Right lobe of liver (tissue), 6 donors: ENCODE measurements around the gene CABS1. TPM values are rescaled to one million over a fixed set of nuclear protein-coding genes. Genes with fewer than 3 reads are reported as not detected.

Experiments used
- ATAC-seq, 4 donors: fragments of 200-7000 bp; cut with Tn5 transposase; one replicate each; pipeline ENCODE4 v1.9.1; 2020; ENCODE audit warnings: mild to moderate bottlenecking in 4 of 4, moderate library complexity in 4 of 4
- DNase-seq, 3 donors: peaks; one replicate each; pipeline ENCODE4 v3.0.0-alpha.2; 2020
- H3K27ac ChIP-seq, 3 donors: fragments of 200-600 bp; one replicate each; pipeline ENCODE4 v1.8.0; 2022
- H3K27me3 ChIP-seq, 2 donors: fragments of 200-600 bp; one replicate each; pipeline ENCODE4 v1.8.0; 2022
- H3K36me3 ChIP-seq, 4 donors: fragments of 200-600 bp; sonication (generic) in 1 of 4; one replicate each; pipeline versions ENCODE4 v1.5.1 to v1.8.0; 2017 to 2022; ENCODE audit warnings: control low read depth in 1 of 4
- H3K4me1 ChIP-seq, 4 donors: fragments of 200-600 bp; sonication (generic) in 1 of 4; one replicate each; pipeline versions ENCODE4 v1.5.1 to v1.8.0; 2017 to 2022; ENCODE audit warnings: control low read depth in 1 of 4
- H3K4me3 ChIP-seq, 3 donors: fragments of 200-600 bp; one replicate each; pipeline ENCODE4 v1.8.0; 2022
- H3K9me3 ChIP-seq, 4 donors: fragments of 200-600 bp; sonication (generic) in 1 of 4; one replicate each; pipeline versions ENCODE4 v1.5.1 to v1.8.0; 2017 to 2022; ENCODE audit warnings: control low read depth in 1 of 4
- POLR2A ChIP-seq: fragments of 450-650 bp; IDR thresholded peaks from one replicate; pipeline ENCODE4 v1.6.1; 2017; ENCODE audit warnings: antibody characterized with exemption, mild to moderate bottlenecking
- WGBS: methylation state at CpG from one replicate; pipeline ENCODE4 v1.1.6; 2018; ENCODE audit warnings: low coverage, low lambda C conversion rate; ENCODE audit not compliant: insufficient coverage; ENCODE audit errors: missing lambda C conversion rate; 5-methylcytosine and 5-hydroxymethylcytosine counted together
- intact Hi-C, 2 donors: fragments of 100-400 bp; cut with DNase I; formaldehyde crosslinking; loops; one replicate each; pipeline versions ENCODE4 v1.11.2 to v1.14.1; 2022
- total RNA-seq, 6 experiments: library from RNA; depleted of rRNA in 2 of 6; stranded (reverse); fragments of >200 nt in 2 of 6; fragmentation: NEBNext Ultra II Directional in 3 of 6; extraction: Animal tissue kit (Norgen Biotek cat#: 25700) in 3 of 6; gene quantifications; one replicate each; pipeline versions ENCODE4 v1.1.0 to v1.2.4, GENCODE V29; 2016 to 2023
- TF ChIP-seq, protein P1 (sequence below), 4 donors: fragments of 200-600 bp in 3 of 4; fragments of 450-650 bp in 1 of 4; IDR thresholded peaks; one replicate each; pipeline versions ENCODE4 v1.5.1 to v1.8.0; 2016 to 2022; ENCODE audit warnings: antibody characterized with exemption in 4 of 4, mild to moderate bottlenecking in 2 of 4
- donor health status: DM: no; HTN: yes; CAD: no.
- donor health status: DM: no; HTN: no; CAD: no.
- donor health status: DM: no; HTN: no; CAD: no.
- donor health status: DM: no; HTN: yes; CAD: no.
- donor health status: DM: no; HTN: yes; CAD: no.

Gene CABS1
- total RNA-seq, 6 experiments from 2014 or later, result not detected

DNA sequence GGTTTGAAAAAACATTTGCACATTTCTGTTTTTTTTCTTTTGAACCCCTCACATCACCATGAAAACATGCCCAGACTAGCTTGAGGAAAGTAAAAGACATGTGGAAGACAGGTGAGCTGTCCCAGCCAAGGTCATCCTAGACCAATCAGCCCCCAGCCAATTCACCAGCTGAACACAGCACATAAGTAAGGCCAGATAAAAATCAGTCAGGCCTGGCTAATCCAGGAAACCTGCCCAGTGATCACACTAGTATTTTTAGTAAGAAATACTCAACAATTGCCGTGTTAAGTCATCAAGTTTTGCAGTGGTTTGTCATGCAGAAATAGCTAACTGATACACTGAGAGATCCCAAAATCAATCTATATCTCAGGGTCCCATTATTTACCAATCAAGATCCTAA, 21.4 kb downstream of the CABS1 start:
- TF ChIP-seq POLR2A, result no peak
- TF ChIP-seq, protein P1, sequence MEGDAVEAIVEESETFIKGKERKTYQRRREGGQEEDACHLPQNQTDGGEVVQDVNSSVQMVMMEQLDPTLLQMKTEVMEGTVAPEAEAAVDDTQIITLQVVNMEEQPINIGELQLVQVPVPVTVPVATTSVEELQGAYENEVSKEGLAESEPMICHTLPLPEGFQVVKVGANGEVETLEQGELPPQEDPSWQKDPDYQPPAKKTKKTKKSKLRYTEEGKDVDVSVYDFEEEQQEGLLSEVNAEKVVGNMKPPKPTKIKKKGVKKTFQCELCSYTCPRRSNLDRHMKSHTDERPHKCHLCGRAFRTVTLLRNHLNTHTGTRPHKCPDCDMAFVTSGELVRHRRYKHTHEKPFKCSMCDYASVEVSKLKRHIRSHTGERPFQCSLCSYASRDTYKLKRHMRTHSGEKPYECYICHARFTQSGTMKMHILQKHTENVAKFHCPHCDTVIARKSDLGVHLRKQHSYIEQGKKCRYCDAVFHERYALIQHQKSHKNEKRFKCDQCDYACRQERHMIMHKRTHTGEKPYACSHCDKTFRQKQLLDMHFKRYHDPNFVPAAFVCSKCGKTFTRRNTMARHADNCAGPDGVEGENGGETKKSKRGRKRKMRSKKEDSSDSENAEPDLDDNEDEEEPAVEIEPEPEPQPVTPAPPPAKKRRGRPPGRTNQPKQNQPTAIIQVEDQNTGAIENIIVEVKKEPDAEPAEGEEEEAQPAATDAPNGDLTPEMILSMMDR (IDR thresholded peaks at IDR 0.05), result no peak
- WGBS, result 19% methylated on average over 1 of the region's 1 CpG
- intact Hi-C loops, result no loop called here
- H3K4me1 ChIP-seq, result no peaks in the 10 kb centered on the region
- DNase-seq (no peak), ATAC-seq (no peak)
- H3K27ac ChIP-seq, result no peak overlapping the region
- H3K27me3 ChIP-seq, result no peaks in the 10 kb centered on the region
- H3K36me3 ChIP-seq, result no peaks in the 10 kb centered on the region
- H3K4me3 ChIP-seq, result no peak overlapping the region
- no peaks in the 10 kb centered on the region for H3K9me3 ChIP-seq

DNA sequence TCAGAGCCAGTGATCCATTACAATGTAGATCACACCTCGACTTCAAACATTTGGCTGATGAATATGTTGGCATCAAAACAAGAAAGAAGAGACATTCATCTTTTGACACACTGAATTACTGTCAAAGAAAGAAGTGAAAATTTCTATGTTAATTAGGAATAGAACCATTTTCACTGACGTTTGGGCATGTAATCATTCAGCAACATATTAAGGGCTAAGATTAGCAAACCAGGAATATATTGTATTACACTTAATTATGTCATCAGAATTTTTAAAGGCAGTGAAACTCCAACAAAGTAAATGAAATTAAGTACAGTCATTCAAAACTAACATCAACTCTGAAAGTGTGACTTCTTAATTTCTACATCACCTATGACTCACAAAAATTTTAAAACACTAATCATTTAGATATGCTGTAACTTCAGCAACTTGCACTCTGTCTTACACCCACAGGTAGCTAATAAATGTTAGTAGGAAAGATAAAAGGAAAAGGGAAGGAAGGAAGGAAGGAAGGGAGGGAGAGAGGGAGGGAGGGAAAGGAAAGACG, 24.4 kb downstream of the CABS1 start:
- ATAC-seq (no peak), DNase-seq (no peak)
- H3K27me3 ChIP-seq, result no peaks in the 10 kb centered on the region
- no peak overlapping the region for H3K27ac ChIP-seq
- no peaks in the 10 kb centered on the region for H3K9me3 ChIP-seq
- H3K36me3 ChIP-seq, result no peaks in the 10 kb centered on the region
- no peak overlapping the region for H3K4me3 ChIP-seq
- WGBS, result 20% methylated on average over 3 of the region's 3 CpGs
- H3K4me1 ChIP-seq, result no peaks in the 10 kb centered on the region
- intact Hi-C loops, result no loop called here
- TF ChIP-seq, protein P1 (IDR thresholded peaks at IDR 0.05), result no peak
- TF ChIP-seq POLR2A, result no peak

DNA sequence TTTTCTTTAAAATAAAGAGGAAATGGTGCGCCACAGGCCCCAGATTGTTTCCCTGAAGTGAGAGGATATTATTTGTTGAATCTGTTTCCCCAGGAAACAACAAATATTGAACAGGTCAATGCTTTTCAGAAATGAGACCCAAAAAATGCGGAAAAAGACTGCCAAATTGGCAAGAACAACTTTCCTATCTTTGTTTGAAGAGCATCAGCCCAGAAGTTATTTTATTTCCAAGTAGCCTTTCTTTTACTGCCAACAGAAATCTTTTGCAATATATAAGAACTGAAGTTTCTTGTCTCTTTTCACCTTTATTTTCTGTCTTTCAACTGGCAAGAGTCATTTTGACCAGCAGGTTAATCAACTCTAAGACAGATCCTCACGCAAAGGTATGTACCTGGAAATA, 25.7 kb downstream of the CABS1 start, which contains the start of gene SMR3A:
TSS of gene SMR3A (plus strand) at position 301 of the 400 bp plus-strand sequence. CDS start 1,356 bp downstream, outside the sequence.
- Histone ChIP-seq H3K4me1 (no peaks in the 10 kb centered on the region), H3K4me3 (no peak within 1 kb of the TSS), H3K27ac (no peak within 1 kb of the TSS), H3K27me3 (no peaks in the 10 kb centered on the region), H3K36me3 (no peaks in the 10 kb centered on the region), H3K9me3 (no peaks in the 10 kb centered on the region)
- DNase-seq, result no peak
- TF ChIP-seq, protein P1 (IDR thresholded peaks at IDR 0.05), result no peak
- TF ChIP-seq POLR2A, result no peak
- no peak for ATAC-seq
- 49% methylated on average over 3 of the region's 3 CpGs for WGBS
- intact Hi-C loops, result no loop called here

DNA sequence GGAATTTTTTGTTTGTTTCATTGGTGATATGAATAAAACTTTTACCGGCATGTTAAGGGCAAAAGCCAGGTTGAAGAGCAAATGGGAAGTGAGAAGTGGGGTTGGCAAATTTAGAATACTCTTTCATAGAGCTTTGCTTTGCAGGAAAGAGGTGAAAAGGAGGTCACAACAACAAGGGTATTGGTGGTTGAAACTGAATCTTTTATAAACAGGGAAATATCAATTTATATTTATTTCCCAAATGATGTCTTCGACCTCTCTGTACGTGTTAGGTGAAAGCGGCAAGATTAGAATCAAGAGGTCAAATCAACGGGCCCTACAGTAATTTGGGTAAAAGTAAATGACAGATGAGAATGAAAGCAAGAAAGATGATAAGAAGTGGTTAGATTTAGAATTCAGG, 29.2 kb downstream of the CABS1 start:
- TF ChIP-seq, protein P1 (IDR thresholded peaks at IDR 0.05), result no peak
- TF ChIP-seq POLR2A, result no peak
- Histone ChIP-seq H3K36me3 (no peaks in the 10 kb centered on the region), H3K27ac (no peak overlapping the region), H3K9me3 (no peaks in the 10 kb centered on the region), H3K4me1 (no peaks in the 10 kb centered on the region), H3K4me3 (no peak overlapping the region), H3K27me3 (no peaks in the 10 kb centered on the region)
- no peak for ATAC-seq
- intact Hi-C loops, result no loop called here
- DNase-seq, result no peak
- WGBS, result 71% methylated on average over 5 of the region's 5 CpGs

DNA sequence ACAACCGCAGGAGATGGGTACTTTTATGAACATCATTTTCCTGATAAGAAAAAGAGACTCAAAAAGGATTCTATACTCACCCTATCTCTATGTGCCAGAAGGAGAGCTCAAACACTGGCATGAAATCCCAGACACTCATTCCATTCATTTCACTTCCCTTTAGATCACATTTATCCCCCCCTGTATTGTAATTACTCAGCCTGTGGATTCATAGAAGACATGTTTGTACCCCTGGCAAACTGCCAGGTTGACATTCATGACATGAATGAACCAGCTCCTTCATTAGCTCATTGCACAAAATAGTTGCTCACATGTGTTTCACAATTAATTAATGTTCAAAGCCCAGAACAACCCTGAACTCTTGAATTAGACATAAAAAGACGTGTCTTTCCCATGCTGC, 30.7 kb downstream of the CABS1 start:
- 40% methylated on average over 2 of the region's 2 CpGs for WGBS
- intact Hi-C loops, result no loop called here
- ATAC-seq (no peak), DNase-seq (no peak)
- H3K4me1 ChIP-seq, result no peaks in the 10 kb centered on the region
- H3K27ac ChIP-seq, result no peak overlapping the region
- no peaks in the 10 kb centered on the region for H3K27me3 ChIP-seq
- no peak for TF ChIP-seq POLR2A
- TF ChIP-seq, protein P1 (IDR thresholded peaks at IDR 0.05), result no peak
- H3K4me3 ChIP-seq, result no peak overlapping the region
- no peaks in the 10 kb centered on the region for H3K36me3 ChIP-seq
- H3K9me3 ChIP-seq, result no peaks in the 10 kb centered on the region
